ENCODE data around the gene CDC42BPB. TPM values are rescaled to one million over a fixed set of nuclear protein-coding genes. Genes with fewer than 3 reads are reported as not detected.

The CDC42BPB gene
- total RNA-seq, 1 experiment from 2014 or later = 96.9 TPM

- no peak overlapping the region for H3K27ac Mint-ChIP-seq
- CTCF ChIA-PET = interaction anchor here (0.6 to 7.2 kb wide), 2 partner anchors 25 to 31 kb away, joined by 3 to 74 read pairs; no protein-coding TSS in a partner anchor
- H3K4me3 Mint-ChIP-seq = no peak overlapping the region
- no peak for TF ChIP-seq PRRX2 (CRISPR knock-in tag; IDR thresholded peaks at IDR 0.05)
- TF ChIP-seq ZBTB21 (CRISPR knock-in tag; IDR thresholded peaks at IDR 0.05; ENCODE audit: borderline replicate concordance) = no peak
- TF ChIP-seq IRF1 (CRISPR knock-in tag; IDR thresholded peaks at IDR 0.05) = no peak
- TF ChIP-seq ATF3 (CRISPR knock-in tag; conservative IDR thresholded peaks at IDR 0.05) = no peak
- no peak for TF ChIP-seq IRF2 (CRISPR knock-in tag; IDR thresholded peaks at IDR 0.05; ENCODE audit: borderline replicate concordance, low read depth)
- TF ChIP-seq RORB (CRISPR knock-in tag; IDR thresholded peaks at IDR 0.05) = no peak
- no peak for TF ChIP-seq STAT6 (CRISPR knock-in tag; conservative IDR thresholded peaks at IDR 0.05; ENCODE audit: low read depth)
- TF ChIP-seq SMAD4 (CRISPR knock-in tag; IDR thresholded peaks at IDR 0.05) = no peak
- no peak for TF ChIP-seq ZNF219 (CRISPR knock-in tag; IDR thresholded peaks at IDR 0.05; ENCODE audit: borderline replicate concordance)
- no peak for TF ChIP-seq FOXK1 (CRISPR knock-in tag; IDR thresholded peaks at IDR 0.05)
- TF ChIP-seq ETV6 (CRISPR knock-in tag; IDR thresholded peaks at IDR 0.05) = no peak
- DNase-seq (ENCODE audit: low spot score) (no peak), ATAC-seq (no peak)
- H3K9me3 Mint-ChIP-seq = no peaks in the 10 kb centered on the region
- no peaks in the 10 kb centered on the region for H3K4me1 Mint-ChIP-seq
- H3K27me3 Mint-ChIP-seq (ENCODE audit: low read depth) = peaks cover 5% of the 10 kb centered on the region
- POLR2A ChIA-PET = no interaction called here
- H3K36me3 Mint-ChIP-seq = no peaks in the 10 kb centered on the region
These were observed 15.4 kb upstream of the CDC42BPB start for GRCh38 chr14:103072595-103073366.

- POLR2A ChIA-PET = no interaction called here
- CTCF ChIA-PET = no interaction called here
- Mint-ChIP-seq H3K36me3 (no peaks in the 10 kb centered on the region), H3K4me3 (no peak overlapping the region), H3K27ac (no peak overlapping the region), H3K9me3 (no peaks in the 10 kb centered on the region), H3K4me1 (no peaks in the 10 kb centered on the region), H3K27me3 (ENCODE audit: low read depth) (peaks cover 5% of the 10 kb centered on the region)
- ATAC-seq = no peak
- no peak for TF ChIP-seq ATF3 (CRISPR knock-in tag; conservative IDR thresholded peaks at IDR 0.05)
- no peak for TF ChIP-seq ZNF425 (CRISPR knock-in tag; conservative IDR thresholded peaks at IDR 0.05)
- no peak for TF ChIP-seq NFATC4 (CRISPR knock-in tag; IDR thresholded peaks at IDR 0.05)
- no peak for TF ChIP-seq AR (CRISPR knock-in tag; IDR thresholded peaks at IDR 0.05)
- TF ChIP-seq FOXJ3 (CRISPR knock-in tag; IDR thresholded peaks at IDR 0.05; ENCODE audit: borderline replicate concordance) = no peak
- TF ChIP-seq NR3C1 (CRISPR knock-in tag; conservative IDR thresholded peaks at IDR 0.05; ENCODE audit: low read depth) = no peak
- no peak for DNase-seq (ENCODE audit: low spot score)
These were observed 14.3 kb upstream of the CDC42BPB start for GRCh38 chr14:103071544-103072251.

All from WTC11 (cell line).